Glomerular endothelial cell (primary cell): Measurements from ENCODE around the gene SRGAP1. TPM values are rescaled to one million over a fixed set of nuclear protein-coding genes. Genes with fewer than 3 reads are reported as not detected.
"Not testable (repeated sequence)": the region's sequence is repeated elsewhere in the genome, so short reads cannot be mapped to it uniquely, and the experiment has no call there.

ENCODE experiments used
- DNase-seq: peaks from one replicate; pipeline ENCODE4 v3.0.0-alpha.2; 2011; ENCODE audit warnings: low read depth, low spot score; ENCODE audit errors: extremely low read depth
- total RNA-seq: library from RNA; depleted of rRNA; stranded (reverse); fragments of >200 nt; gene quantifications from 2 replicates; pipeline ENCODE4 v1.2.3, GENCODE V29; 2015

Gene SRGAP1
- total RNA-seq, 1 donor from 2014 or later: 14.9 TPM

- DNase-seq: no peak
These were observed 20.9 kb downstream of the SRGAP1 start for GRCh38 chr12:63865448-63865847.

DNA sequence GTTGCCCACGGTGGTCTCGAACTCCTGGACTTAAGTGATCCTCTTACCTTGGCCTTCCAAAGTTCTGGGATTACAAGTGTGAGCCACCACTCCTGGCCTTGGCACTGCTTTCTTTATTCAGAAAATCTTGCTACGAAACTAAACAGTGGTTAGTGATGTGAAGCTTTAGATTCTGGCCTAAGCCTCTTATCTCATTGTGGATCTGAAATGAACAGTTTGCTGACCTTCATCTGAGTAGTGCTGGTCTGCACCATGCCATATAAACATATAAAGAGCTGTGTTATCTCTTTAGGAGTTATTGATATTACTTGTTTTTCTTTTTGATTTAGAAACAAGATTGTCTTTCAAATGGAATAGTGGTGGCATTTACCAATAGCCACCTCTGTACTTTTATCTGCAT, 22.6 kb downstream of the SRGAP1 start:
- DNase-seq: no peak

DNA sequence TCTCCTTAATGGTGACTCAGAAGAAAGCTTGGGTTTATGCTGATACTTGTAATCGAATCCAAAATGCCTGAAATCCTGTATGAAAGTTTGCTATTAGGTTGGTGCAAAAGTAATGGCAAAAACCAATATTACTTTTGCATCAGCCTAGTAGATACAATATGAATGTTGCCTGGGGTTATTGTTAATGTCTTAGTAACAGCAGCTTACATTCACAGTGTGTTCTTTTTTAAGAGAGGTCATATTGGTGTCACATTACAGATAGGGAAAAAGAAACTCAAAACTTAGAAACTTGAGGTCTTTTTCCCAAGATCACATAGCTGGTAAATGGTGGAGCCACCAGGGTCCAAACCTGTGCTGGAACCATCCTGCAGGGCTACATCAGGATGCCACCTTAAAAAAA, 25.2 kb downstream of the SRGAP1 start:
- no peak for DNase-seq

DNA sequence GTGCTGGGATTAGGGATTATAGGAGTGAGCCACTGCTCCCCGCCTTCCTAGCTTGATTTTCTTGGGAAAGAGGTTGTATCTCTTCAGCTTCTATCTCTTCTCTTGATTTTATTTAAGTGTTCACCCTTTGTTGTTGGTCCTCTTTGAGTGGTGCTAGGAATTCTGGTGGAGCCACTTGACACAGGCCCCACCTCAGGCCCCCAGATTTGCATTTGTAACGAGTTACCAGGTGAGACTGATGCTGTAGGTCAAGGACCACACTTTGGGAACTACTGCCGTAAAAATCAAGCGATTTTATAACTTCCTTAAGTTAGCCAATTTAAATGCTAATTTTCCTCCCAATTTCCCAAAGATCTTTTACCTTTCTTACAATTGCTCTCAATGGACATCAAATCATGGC, 26.3 kb downstream of the SRGAP1 start:
- no peak for DNase-seq

DNA sequence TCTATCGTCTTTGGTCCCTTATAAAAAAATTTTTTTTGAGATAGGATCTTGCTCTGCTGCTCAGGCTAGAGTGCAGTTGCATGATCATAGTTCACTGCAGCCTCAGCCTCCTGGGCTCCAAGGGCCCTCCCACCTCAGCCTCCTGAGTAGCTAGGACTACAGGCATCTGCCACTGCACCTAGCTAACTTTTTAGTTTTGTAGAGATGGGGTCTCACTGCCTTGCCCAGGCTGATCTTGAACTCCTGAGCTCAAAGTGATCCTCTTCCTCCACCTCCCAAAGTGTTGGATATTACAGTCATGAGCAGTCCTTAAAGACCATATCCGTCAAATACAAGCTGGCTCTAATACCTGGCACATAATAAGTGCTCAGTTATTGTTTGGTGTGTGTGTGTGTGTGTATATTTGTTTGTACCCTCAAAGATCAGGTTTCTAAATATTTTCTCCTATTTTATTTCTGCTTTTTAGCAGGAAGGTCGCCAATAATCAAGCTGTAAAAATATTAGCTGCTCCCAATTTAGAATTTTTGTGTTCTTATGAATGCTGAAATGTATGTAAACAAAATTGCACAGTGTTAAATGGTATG, 30.5 kb downstream of the SRGAP1 start:
- no peak for DNase-seq

DNA sequence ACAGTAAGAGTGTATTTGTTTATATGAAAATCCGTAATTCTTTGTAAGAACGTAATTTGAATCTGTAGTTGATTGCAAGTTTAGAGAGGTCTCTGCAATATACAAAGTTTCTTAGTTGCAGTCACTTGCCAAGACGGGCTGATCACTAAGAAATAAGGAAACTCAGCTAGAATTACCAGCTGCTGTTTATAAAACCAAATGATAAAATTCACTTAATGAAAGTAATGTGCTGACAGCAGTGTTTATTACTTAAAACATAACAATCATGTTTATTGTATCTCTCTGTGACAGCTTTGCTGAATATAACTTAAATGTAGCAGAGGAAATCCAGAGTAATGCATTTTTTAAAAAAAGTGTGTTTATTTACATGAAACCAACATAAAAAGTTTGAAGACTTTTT, 31.2 kb downstream of the SRGAP1 start:
- DNase-seq: no peak

GRCh38 chr12:63876980-63877379, 32.5 kb downstream of the SRGAP1 start:
- DNase-seq: no peak

- no peak for DNase-seq
These were observed 33.2 kb downstream of the SRGAP1 start for GRCh38 chr12:63877693-63878092.

- not testable (repeated sequence) for DNase-seq
These were observed 35.7 kb downstream of the SRGAP1 start for GRCh38 chr12:63880235-63880634.

DNA sequence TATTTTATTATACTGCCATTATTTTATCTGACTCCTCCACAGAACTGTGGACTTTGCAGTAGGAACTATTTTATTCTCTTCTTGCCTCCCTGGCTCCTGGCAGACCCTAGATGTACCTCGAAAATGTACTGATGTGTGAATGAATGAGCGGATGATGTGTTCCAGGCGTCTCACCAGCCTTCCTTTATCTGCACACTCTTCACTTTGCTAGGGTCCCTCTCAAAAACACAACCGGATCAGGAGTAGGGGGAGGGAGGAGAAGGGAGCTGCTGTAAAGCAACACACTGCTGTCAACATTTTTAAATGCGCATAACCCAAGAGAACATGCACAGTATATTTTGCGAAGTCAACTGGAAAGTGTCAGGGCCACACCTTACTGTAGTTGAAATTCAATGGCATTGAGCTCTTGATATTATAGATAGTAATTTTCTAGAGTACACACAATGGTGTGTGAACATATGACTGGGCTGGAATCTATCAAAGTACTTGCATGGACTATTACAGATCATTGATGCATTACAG, 36.3 kb downstream of the SRGAP1 start:
- no peak for DNase-seq

DNA sequence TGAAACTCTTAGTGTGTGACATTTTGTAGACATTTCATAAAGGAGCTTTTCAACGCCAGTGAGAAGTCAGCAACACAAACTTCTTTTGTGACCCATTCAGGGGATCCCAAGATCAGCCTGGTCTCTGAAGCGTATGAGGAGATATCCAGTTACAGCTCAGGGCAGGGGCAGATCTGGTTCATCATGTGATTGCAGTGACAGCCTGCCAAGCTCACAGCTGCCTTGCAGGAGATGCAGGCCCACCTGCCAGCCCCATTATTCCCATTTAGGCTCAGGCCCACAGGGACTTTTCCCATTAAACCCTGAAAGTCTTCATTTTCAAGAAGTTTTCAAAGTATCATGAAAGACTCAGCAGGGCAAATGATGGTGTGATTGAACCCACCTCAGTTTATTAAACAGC, 38.3 kb downstream of the SRGAP1 start:
- no peak for DNase-seq

GRCh38 chr12:63885401-63885800, 40.9 kb downstream of the SRGAP1 start:
- DNase-seq: no peak

- no peak for DNase-seq
These were observed 44.6 kb downstream of the SRGAP1 start for GRCh38 chr12:63888908-63889635.

DNA sequence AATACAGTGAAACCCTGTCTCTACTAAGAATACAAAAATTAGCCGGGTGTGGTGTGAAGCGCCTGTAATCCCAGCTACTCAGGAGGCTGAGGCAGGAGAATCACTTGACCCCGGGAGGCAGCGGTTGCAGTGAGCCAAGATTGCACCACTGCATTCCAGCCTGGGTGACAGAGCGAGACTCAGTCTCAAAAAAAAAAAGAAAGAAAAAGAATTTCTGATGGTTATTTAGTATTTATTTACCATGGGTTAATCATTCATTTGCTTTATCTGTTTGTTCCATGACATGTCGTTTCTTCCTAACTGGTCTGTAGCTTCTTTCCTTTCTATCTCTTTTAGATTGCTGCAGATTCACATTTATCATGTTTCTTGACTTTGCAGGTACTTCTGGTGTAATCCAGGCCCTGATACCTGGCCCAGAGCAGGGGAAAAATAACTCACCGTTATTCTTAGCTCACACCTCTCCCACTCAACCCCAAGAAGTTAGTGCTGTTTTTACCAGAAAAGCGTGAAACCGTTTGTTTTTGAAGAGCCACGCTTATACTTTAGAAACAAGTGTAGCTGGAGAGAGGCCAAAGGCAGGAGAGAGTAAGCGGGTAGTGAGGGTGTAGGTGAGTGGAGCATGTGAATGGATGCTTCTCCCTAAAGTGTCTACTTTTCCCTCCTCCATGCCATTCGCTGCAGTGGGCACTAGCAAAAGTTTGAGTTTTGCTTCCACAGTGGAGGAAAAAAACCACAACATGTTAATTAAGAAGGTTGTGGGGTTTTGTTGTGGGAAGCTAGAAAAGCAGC, 45.4 kb downstream of the SRGAP1 start:
- no peak for DNase-seq

DNA sequence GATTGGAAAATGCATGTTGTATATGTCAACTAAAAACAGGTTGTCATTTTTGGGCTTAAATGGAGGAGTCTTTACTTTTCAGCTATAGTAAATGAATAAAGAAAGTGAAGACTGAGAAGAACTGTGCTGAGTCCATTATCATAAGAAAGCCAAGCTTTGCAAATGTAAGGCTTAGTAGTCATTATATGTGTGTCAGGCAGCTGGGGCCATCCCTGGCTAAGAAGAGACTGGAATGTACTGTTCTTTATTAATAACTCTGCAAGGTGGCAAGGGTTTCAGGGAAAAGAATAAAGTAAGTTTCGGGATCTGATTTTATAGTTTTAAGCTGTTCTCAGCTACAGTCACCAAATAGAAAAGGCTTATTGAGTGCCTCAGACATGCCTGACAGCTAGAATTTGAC, 48.7 kb downstream of the SRGAP1 start:
- no peak for DNase-seq

DNA sequence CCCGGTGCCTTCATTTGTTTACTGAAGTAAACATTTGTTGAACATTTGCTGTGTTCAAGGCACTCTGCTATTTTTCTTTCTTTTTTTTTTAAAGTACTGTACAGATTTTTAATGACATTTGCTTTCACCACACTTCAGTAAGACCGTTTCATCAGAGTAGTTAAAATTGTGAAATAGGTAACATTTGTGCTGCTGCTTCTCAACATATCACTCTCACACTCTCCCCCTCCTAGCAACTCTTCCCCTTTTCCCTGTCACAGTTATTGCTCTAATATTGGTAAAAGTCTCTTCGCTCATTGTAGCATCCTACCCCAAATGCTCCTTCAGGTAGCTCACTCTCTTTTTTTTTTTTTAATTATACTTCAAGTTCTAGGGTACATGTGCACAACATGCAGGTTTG, 49.6 kb downstream of the SRGAP1 start:
- DNase-seq: no peak

GRCh38 chr12:63895841-63896240, 51.3 kb downstream of the SRGAP1 start:
- no peak for DNase-seq

DNA sequence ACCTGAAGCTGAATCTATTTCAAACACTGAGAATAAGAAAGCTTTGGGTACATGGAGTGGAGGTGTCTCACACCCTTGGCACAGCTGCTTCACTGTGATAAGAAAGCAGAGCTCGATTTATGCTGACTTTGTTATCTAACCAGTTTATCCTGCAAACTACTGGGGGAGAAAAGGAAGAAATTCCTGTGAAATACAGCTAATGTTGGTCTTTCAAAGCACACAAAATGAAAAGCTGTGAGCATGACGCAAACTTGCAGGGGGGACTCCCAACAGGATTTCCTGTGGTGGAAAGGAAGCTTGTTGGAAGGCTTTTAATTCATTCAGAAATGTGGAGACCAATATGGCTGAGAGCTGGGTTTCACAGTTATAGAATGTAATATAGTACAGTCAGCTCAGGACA, 53.4 kb downstream of the SRGAP1 start:
- peak; percentile 85 for DNase-seq

DNA sequence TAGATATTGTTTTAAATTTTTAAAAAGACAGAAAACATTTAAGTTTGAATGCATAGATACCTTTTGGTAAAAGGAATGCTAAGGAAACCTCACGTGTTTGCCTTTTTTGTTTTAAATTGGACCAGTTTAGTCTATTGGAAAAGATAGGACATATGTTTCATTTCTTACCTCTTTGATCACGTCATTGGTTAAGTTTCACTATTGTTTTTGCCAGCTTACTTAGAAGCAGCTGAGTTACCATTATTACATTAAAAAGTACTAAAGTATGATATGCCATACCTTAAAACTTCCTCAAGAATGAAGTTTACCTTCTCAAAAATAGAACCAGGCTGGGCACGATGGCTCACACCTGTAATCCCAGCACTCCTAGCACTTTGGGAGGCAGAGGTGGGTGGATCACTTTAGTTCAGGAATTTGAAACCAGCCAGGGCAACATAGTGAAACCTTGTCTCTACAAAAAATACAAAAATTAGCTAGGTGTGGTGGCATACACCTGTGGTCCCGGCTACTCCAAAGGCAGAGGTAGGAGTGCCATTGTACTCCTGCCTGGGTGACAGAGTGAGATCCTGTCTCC, 54.4 kb downstream of the SRGAP1 start:
- no peak for DNase-seq

GRCh38 chr12:63899396-63899795, 54.9 kb downstream of the SRGAP1 start:
- no peak for DNase-seq
